IMR-90 (cell line): ENCODE measurements around the gene TP53AIP1. TPM values are rescaled to one million over a fixed set of nuclear protein-coding genes. Genes with fewer than 3 reads are reported as not detected.

Experiments
- ATAC-seq: fragments of 200-7000 bp; cut with Tn5 transposase; 2 replicates; pipeline ENCODE4 v1.9.1; 2020; ENCODE audit warnings: low read depth, mild to moderate bottlenecking, moderate library complexity
- BruUV-seq: library from RNA; stranded (reverse); fragments of 400-500 nt; replicated peaks from 2 replicates; lab custom pipeline; 2021; lab: Mats Ljungman, UMichigan
- CTCF ChIA-PET: fragments of 300-600 bp; formaldehyde crosslinking; extraction: SDS; loops from one replicate; lab custom pipeline; 2021; ENCODE audit warnings: antibody characterized with exemption; lab: Yijun Ruan, JAX
- POLR2A ChIA-PET: fragments of 300-600 bp; sonication (Branson Sonifier 250); formaldehyde crosslinking; loops from one replicate; lab custom pipeline; 2022; ENCODE audit warnings: antibody characterized with exemption; ENCODE audit not compliant: unreplicated experiment; lab: Charles Lee
- DNase-seq: peaks from one replicate; pipeline ENCODE4 v3.0.0; 2013
- H2AFZ ChIP-seq: replicated peaks from 2 replicates; pipeline ENCODE3; 2013; ENCODE audit warnings: low read length, mild to moderate bottlenecking; ENCODE audit not compliant: poor library complexity
- H2AK5ac ChIP-seq: 2 replicates; pipeline ENCODE4 v1.6.1; 2013; ENCODE audit warnings: low read depth, low read length, inconsistent platforms
- H2AK9ac ChIP-seq: replicated peaks from 2 replicates; pipeline ENCODE3; 2013; ENCODE audit warnings: mild to moderate bottlenecking, low read depth, low read length, moderate library complexity; ENCODE audit not compliant: poor library complexity
- H2BK120ac ChIP-seq: 2 replicates; pipeline ENCODE4 v1.6.1; 2013; ENCODE audit warnings: low read depth, low read length, inconsistent platforms
- H2BK15ac ChIP-seq: 3 replicates; pipeline ENCODE4 v1.6.1; 2013; ENCODE audit warnings: low read depth, low read length, inconsistent platforms
- H2BK20ac ChIP-seq: 2 replicates; pipeline ENCODE4 v1.6.1; 2013; ENCODE audit warnings: low read depth, mild to moderate bottlenecking, inconsistent platforms, low read length, moderate library complexity
- H2BK5ac ChIP-seq: 2 replicates; pipeline ENCODE4 v1.6.1; 2013; ENCODE audit warnings: mild to moderate bottlenecking, low read depth, low read length, inconsistent platforms; ENCODE audit not compliant: poor library complexity, severe bottlenecking
- H3K14ac ChIP-seq: replicated peaks from 2 replicates; pipeline ENCODE4 v1.6.1; 2013; ENCODE audit warnings: low read depth, low read length, inconsistent platforms
- H3K18ac ChIP-seq: 2 replicates; pipeline ENCODE4 v1.6.1; 2013; ENCODE audit warnings: low read depth, low read length, control low read depth
- H3K23ac ChIP-seq: 2 replicates; pipeline ENCODE4 v1.6.1; 2013; ENCODE audit warnings: low read depth, low read length, inconsistent platforms
- H3K27ac ChIP-seq: 2 replicates; pipeline ENCODE4 v1.5.1; 2013; ENCODE audit warnings: mild to moderate bottlenecking, control low read depth, low read length; ENCODE audit not compliant: insufficient read depth
- H3K27me3 ChIP-seq: 2 replicates; pipeline ENCODE4 v1.6.1; 2013; ENCODE audit warnings: low read length; ENCODE audit not compliant: control insufficient read depth, insufficient read depth
- H3K36me3 ChIP-seq: 2 replicates; pipeline ENCODE4 v1.6.1; 2013; ENCODE audit warnings: low read length, mixed read lengths; ENCODE audit not compliant: control insufficient read depth, insufficient read depth
- H3K4ac ChIP-seq: 2 replicates; pipeline ENCODE4 v1.6.1; 2013; ENCODE audit warnings: low read depth, low read length, inconsistent platforms
- H3K4me1 ChIP-seq: 2 replicates; pipeline ENCODE4 v1.6.1; 2013; ENCODE audit warnings: low read length, mixed read lengths; ENCODE audit not compliant: control insufficient read depth, insufficient read depth
- H3K4me2 ChIP-seq: 2 replicates; pipeline ENCODE4 v1.6.1; 2013; ENCODE audit warnings: low read depth, mild to moderate bottlenecking, control low read depth, low read length, moderate library complexity
- H3K4me3 ChIP-seq: 2 replicates; pipeline ENCODE4 v1.5.1; 2013; ENCODE audit warnings: low read depth, mild to moderate bottlenecking, control low read depth, low read length, moderate library complexity; ENCODE audit not compliant: insufficient read depth
- H3K56ac ChIP-seq: 2 replicates; pipeline ENCODE4 v1.6.1; 2013; ENCODE audit warnings: low read length, inconsistent platforms; ENCODE audit not compliant: insufficient read depth; ENCODE audit errors: extremely low read depth
- H3K79me1 ChIP-seq, 2 experiments: 2 replicates each; pipeline ENCODE4 v1.6.1; 2013; ENCODE audit warnings: low read length in 2 of 2, inconsistent platforms in 1 of 2, low read depth in 1 of 2
- H3K9ac ChIP-seq: 2 replicates; pipeline ENCODE4 v1.6.1; 2013; ENCODE audit warnings: low read depth, low read length, control low read depth
- H3K9me1 ChIP-seq: 2 replicates; pipeline ENCODE4 v1.6.1; 2013; ENCODE audit warnings: low read length, inconsistent platforms; ENCODE audit not compliant: insufficient read depth
- H3K9me3 ChIP-seq: 2 replicates; pipeline ENCODE4 v1.6.1; 2013; ENCODE audit warnings: low read length; ENCODE audit not compliant: control insufficient read depth, insufficient read depth
- H4K20me1 ChIP-seq: 2 replicates; pipeline ENCODE4 v1.6.1; 2013; ENCODE audit warnings: low read length, inconsistent platforms; ENCODE audit not compliant: insufficient read depth
- H4K5ac ChIP-seq: 2 replicates; pipeline ENCODE4 v1.6.1; 2013; ENCODE audit warnings: mild to moderate bottlenecking, low read depth, low read length, control low read depth
- H4K8ac ChIP-seq, 2 experiments: 2 replicates each; pipeline ENCODE4 v1.6.1; 2013; ENCODE audit warnings: low read depth in 2 of 2, low read length in 2 of 2, control low read depth in 1 of 2, inconsistent platforms in 1 of 2
- H4K91ac ChIP-seq: 2 replicates; pipeline ENCODE4 v1.6.1; 2013; ENCODE audit warnings: low read depth, low read length, inconsistent platforms; ENCODE audit not compliant: insufficient read depth
- BHLHE40 ChIP-seq: fragments of 150-350 bp; IDR thresholded peaks from 2 replicates; pipeline ENCODE4 v1.6.1; 2016; ENCODE audit warnings: mild to moderate bottlenecking, low read depth, low read length
- CHD1 ChIP-seq: IDR thresholded peaks from 2 replicates; pipeline ENCODE4 v1.6.1; 2012; ENCODE audit warnings: low read depth, low read length, improper control_type of control experiment
- ELK1 ChIP-seq: fragments of 150-350 bp; IDR thresholded peaks from 2 replicates; pipeline ENCODE4 v1.6.1; 2016; ENCODE audit warnings: low read depth, mild to moderate bottlenecking, low read length, moderate library complexity, borderline replicate concordance
- MXI1 ChIP-seq: IDR thresholded peaks from 2 replicates; pipeline ENCODE4 v1.6.1; 2012; ENCODE audit warnings: low read depth, mild to moderate bottlenecking, low read length, moderate library complexity, borderline replicate concordance
- NFE2L2 ChIP-seq: fragments of 150-350 bp; IDR thresholded peaks from 2 replicates; pipeline ENCODE4 v1.6.1; 2016; ENCODE audit warnings: low read depth, mild to moderate bottlenecking, low read length
- POLR2A ChIP-seq: IDR thresholded peaks from 2 replicates; pipeline ENCODE4 v1.6.1; 2012; ENCODE audit warnings: mild to moderate bottlenecking, low read depth, low read length
- RCOR1 ChIP-seq: IDR thresholded peaks from 2 replicates; pipeline ENCODE4 v1.6.1; 2012; ENCODE audit warnings: mild to moderate bottlenecking, low read length, improper control_type of control experiment; ENCODE audit not compliant: insufficient replicate concordance
- WGBS, 2 experiments: methylation state at CpG; one replicate each; pipeline versions ENCODE4 v1.1.5 to v1.1.7; 2013; ENCODE audit warnings: missing lambda C conversion rate in 2 of 2; ENCODE audit not compliant: insufficient read length in 1 of 2; ENCODE audit errors: extremely low coverage in 2 of 2; 5-methylcytosine and 5-hydroxymethylcytosine counted together
- dilution Hi-C: fragments of 300-500 bp; cut with HindIII; formaldehyde crosslinking; loops from one replicate; pipeline ENCODE4 v1.14.3; 2018; ENCODE audit warnings: low sequenced_read_pairs; ENCODE audit not compliant: unreplicated experiment
- in situ Hi-C: fragments of 300-500 bp; cut with MboI; formaldehyde crosslinking; loops from 3 replicates; pipeline ENCODE4 v1.14.3; 2019; ENCODE audit warnings: low sequenced_read_pairs, inconsistent platforms, mixed read lengths
- intact Hi-C: fragments of 100-400 bp; cut with micrococcal nuclease; formaldehyde crosslinking; loops from 2 replicates; pipeline ENCODE4 v1.10.0; 2022
- polyA plus RNA-seq, 3 experiments: library from polyadenylated mRNA; depleted of rRNA; stranded (reverse); fragments of >200 nt; gene quantifications; 2 replicates each; pipeline ENCODE4 v1.2.3, GENCODE V29; 2012; ENCODE audit warnings: low replicate concordance in 1 of 3
- total RNA-seq: library from RNA; depleted of rRNA; stranded (reverse); fragments of >200 nt; gene quantifications from 2 replicates; pipeline ENCODE4 v1.2.3, GENCODE V29; 2012

The TP53AIP1 gene
- total and polyA plus RNA-seq, 2 of the 4 experiments (the other 2 are of a cell fraction) = not detected

DNA sequence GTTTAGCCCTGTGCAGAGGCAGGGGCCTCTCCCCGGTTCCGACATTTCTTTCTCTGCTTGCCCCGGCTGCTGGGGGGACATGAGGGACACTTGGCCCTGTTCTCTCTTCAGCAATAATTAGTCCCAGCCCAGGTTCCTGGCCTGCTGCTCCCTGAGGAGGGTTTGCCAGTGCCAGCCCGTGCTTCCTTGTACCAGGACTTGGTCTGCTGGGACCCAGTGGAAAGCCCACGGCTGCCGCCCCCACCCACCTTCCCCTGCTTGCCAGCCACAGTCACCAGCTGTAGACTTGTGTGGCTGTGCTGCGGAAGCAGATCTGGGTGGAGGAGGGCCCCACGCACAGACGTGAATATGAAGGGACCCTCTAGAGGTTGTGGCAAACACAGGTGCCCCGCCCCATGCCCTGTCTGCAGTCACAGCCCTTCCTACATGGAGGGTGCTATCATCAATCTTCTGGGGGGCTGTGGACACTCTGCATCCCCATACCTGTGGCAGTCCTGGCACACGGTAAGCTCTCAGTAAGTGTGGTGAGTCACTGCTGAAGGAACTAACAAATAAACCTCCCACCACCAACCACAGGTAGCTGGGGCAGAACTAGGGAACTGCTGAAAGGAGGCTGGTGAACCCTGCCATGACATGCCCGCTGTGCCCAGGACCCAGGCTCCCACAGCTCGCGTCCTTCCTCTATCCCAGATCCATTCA, 949 bp downstream of the TP53AIP1 start:
- POLR2A ChIA-PET = no interaction called here
- TF ChIP-seq BHLHE40 (no peak), MXI1 (no peak), POLR2A (no peak), ELK1 (no peak), NFE2L2 (no peak), RCOR1 (no peak), CHD1 (no peak)
- Histone ChIP-seq H3K14ac (no peak overlapping the region), H3K9me1 (no peaks in the 10 kb centered on the region), H3K9ac (no peak overlapping the region), H3K23ac (no peak overlapping the region), H2BK120ac (no peak overlapping the region), H3K9me3 (no peaks in the 10 kb centered on the region), H3K4ac (no peak overlapping the region), H2BK20ac (no peak overlapping the region), H4K5ac (no peak overlapping the region), H4K20me1 (no peaks in the 10 kb centered on the region), H3K27ac (no peak overlapping the region), H2BK15ac (no peak overlapping the region), H3K4me1 (no peaks in the 10 kb centered on the region; the same call in 1 of the 2 replicates), H4K91ac (no peak overlapping the region), H3K18ac (no peak overlapping the region), H2AK5ac (no peak overlapping the region; the same call in 1 of the 2 replicates), H2AFZ (no peak overlapping the region), H4K8ac (no peak overlapping the region), H3K36me3 (no peaks in the 10 kb centered on the region), H3K4me3 (no peak overlapping the region), H3K56ac (no peak overlapping the region), H3K27me3 (peaks cover 32% of the 10 kb centered on the region), H2AK9ac (no peak overlapping the region), H2BK5ac (no peak overlapping the region), H3K4me2 (no peak overlapping the region), H3K79me1 (no peaks in the 10 kb centered on the region)
- no peak for DNase-seq
- no peak for ATAC-seq
- in situ Hi-C loops (no loop called here), intact Hi-C loops (no loop called here), dilution Hi-C loops (no loop called here)
- no TSS peak for BruUV-seq
- WGBS, 2 experiments = 92% methylated on average over 2 of the region's 14 CpGs; no CpG with 5 or more reads in 1 of the 2 experiments
- CTCF ChIA-PET = interaction anchor here (1.1 to 1.3 kb wide), 2 partner anchors 15 to 56 kb away, joined by 3 to 6 read pairs; no protein-coding TSS in a partner anchor
